ENCODE results near the gene CDC20. TPM values are rescaled to one million over a fixed set of nuclear protein-coding genes. Genes with fewer than 3 reads are reported as not detected.

The CDC20 gene
- total RNA-seq, 1 donor from 2014 or later, result 164 TPM

DNA sequence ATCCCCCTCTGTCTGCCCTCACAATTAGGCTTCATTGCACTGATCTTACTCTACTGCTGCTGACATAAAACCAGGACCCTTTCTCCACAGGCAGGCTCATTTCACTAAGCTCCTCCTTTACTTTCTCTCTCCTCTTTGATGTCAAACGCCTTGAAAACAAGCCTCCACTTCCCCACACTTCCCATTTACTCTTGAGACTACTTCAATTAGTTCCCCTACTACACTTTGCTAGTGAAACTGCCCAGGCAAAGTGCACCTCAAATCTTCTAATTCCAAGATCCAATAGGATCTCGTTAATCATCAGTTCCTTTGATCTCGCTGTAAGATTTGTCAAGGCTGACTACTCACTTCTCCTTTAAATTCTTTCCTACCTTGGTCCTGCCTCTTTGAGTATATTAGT is 5.9 kb upstream of the CDC20 start:
- Histone ChIP-seq H3K4me3 (no peak overlapping the region), H4K20me1 (ENCODE audit: low read depth) (no peaks in the 10 kb centered on the region), H3K27ac (no peak overlapping the region), H3F3A (ENCODE audit: low read depth) (peaks cover 34% of the 10 kb centered on the region), H3K4me2 (no peak overlapping the region), H2AFZ (replicated peaks) (no peak overlapping the region), H3K9me3 (ENCODE audit: low read depth) (no peaks in the 10 kb centered on the region), H3K36me3 (no peaks in the 10 kb centered on the region), H3K79me2 (ENCODE audit: low read depth) (no peaks in the 10 kb centered on the region), H3K4me1 (peaks cover 27% of the 10 kb centered on the region), H3K27me3 (peaks cover 5% of the 10 kb centered on the region), H3K9ac (no peak overlapping the region)
- no peak for TF ChIP-seq EZH2phosphoT487 (IDR thresholded peaks at IDR 0.05)
- no peak for TF ChIP-seq EZH2 (IDR thresholded peaks at IDR 0.05)
- TF ChIP-seq, protein P1, sequence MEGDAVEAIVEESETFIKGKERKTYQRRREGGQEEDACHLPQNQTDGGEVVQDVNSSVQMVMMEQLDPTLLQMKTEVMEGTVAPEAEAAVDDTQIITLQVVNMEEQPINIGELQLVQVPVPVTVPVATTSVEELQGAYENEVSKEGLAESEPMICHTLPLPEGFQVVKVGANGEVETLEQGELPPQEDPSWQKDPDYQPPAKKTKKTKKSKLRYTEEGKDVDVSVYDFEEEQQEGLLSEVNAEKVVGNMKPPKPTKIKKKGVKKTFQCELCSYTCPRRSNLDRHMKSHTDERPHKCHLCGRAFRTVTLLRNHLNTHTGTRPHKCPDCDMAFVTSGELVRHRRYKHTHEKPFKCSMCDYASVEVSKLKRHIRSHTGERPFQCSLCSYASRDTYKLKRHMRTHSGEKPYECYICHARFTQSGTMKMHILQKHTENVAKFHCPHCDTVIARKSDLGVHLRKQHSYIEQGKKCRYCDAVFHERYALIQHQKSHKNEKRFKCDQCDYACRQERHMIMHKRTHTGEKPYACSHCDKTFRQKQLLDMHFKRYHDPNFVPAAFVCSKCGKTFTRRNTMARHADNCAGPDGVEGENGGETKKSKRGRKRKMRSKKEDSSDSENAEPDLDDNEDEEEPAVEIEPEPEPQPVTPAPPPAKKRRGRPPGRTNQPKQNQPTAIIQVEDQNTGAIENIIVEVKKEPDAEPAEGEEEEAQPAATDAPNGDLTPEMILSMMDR (IDR thresholded peaks at IDR 0.05), result no peak
- Mint-ChIP-seq H3K4me3 (no peak overlapping the region), H3K9me3 (no peaks in the 10 kb centered on the region), H3K36me3 (no peaks in the 10 kb centered on the region), H3K4me1 (peaks cover 31% of the 10 kb centered on the region), H3K27me3 (ENCODE audit: insufficient read depth, low read depth) (peaks cover 6% of the 10 kb centered on the region), H3K27ac (peak overlapping the region; percentile 14)
- no peak for DNase-seq (ENCODE audit: low spot score)

DNA sequence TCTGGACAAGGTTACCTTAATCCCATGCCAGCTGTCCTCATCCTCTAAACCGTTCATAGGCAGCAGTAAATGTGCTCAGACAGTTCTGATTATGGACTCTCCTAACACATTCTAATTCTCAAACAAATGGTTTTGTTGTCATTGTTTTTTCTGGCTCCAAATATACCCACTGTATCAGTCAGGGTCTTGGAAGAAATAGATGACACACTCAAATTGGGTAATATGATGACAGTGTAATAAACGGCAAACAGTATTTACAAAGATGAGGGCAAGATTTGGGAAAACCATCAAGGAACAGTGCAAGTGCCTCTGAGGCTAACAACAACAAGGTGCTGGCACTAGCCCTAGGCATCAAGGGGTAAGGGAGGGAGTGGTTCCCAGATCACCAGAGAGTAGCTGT is 4.3 kb upstream of the CDC20 start:
- DNase-seq (ENCODE audit: low spot score), result no peak
- H3K36me3 ChIP-seq, result no peaks in the 10 kb centered on the region
- no peak overlapping the region for H2AFZ ChIP-seq (replicated peaks)
- peaks cover 18% of the 10 kb centered on the region for H3K4me1 ChIP-seq
- no peak overlapping the region for H3K9ac ChIP-seq
- no peak overlapping the region for H3K4me2 ChIP-seq
- H3K4me3 Mint-ChIP-seq, result no peak overlapping the region
- peaks cover 6% of the 10 kb centered on the region for H3K79me2 ChIP-seq (ENCODE audit: low read depth)
- no peaks in the 10 kb centered on the region for H3K9me3 ChIP-seq (ENCODE audit: low read depth)
- no peak overlapping the region for H3K27ac ChIP-seq
- peaks cover 24% of the 10 kb centered on the region for H3F3A ChIP-seq (ENCODE audit: low read depth)
- H3K4me1 Mint-ChIP-seq, result peaks cover 30% of the 10 kb centered on the region
- H4K20me1 ChIP-seq (ENCODE audit: low read depth), result peaks cover 2% of the 10 kb centered on the region
- no peaks in the 10 kb centered on the region for H3K27me3 ChIP-seq
- no peaks in the 10 kb centered on the region for H3K36me3 Mint-ChIP-seq
- no peaks in the 10 kb centered on the region for H3K9me3 Mint-ChIP-seq
- TF ChIP-seq EZH2 (IDR thresholded peaks at IDR 0.05) (no peak), EZH2phosphoT487 (IDR thresholded peaks at IDR 0.05) (no peak)
- TF ChIP-seq, protein P1 (IDR thresholded peaks at IDR 0.05), result no peak
- H3K27ac Mint-ChIP-seq, result no peak overlapping the region
- peaks cover 5% of the 10 kb centered on the region for H3K27me3 Mint-ChIP-seq (ENCODE audit: insufficient read depth, low read depth)
- no peak overlapping the region for H3K4me3 ChIP-seq

DNA sequence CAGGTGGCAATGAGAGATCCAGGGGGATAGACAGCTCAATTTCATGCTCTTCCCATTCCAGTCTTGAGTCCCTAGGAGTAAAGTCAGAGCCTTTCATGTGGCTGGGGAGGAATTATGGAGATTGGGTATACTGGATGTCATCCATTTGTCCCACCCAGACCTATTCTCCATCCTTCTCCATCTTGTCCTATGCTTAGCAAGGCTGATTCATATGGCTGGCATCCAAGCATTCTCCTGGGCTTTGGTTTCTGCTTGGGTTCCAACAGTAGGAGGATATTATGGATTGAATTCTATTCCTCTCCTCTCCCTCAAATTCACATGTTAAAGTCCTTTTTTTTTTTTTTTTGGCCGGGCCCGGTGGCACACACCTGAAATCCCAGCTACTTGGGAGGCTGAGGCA is 3.8 kb upstream of the CDC20 start:
- no peak for DNase-seq (ENCODE audit: low spot score)
- Histone ChIP-seq H3K27ac (no peak overlapping the region), H3K79me2 (ENCODE audit: low read depth) (peaks cover 11% of the 10 kb centered on the region), H3K4me2 (no peak overlapping the region), H3K36me3 (no peaks in the 10 kb centered on the region), H3K27me3 (no peaks in the 10 kb centered on the region), H3K9ac (no peak overlapping the region), H3K4me1 (peaks cover 18% of the 10 kb centered on the region), H3F3A (ENCODE audit: low read depth) (peaks cover 19% of the 10 kb centered on the region), H2AFZ (replicated peaks) (no peak overlapping the region), H3K9me3 (ENCODE audit: low read depth) (no peaks in the 10 kb centered on the region), H3K4me3 (no peak overlapping the region), H4K20me1 (ENCODE audit: low read depth) (peaks cover 7% of the 10 kb centered on the region)
- Mint-ChIP-seq H3K27me3 (ENCODE audit: insufficient read depth, low read depth) (peaks cover 2% of the 10 kb centered on the region), H3K4me3 (no peak overlapping the region), H3K36me3 (peaks cover 4% of the 10 kb centered on the region), H3K27ac (no peak overlapping the region), H3K4me1 (peaks cover 30% of the 10 kb centered on the region), H3K9me3 (no peaks in the 10 kb centered on the region)
- TF ChIP-seq EZH2 (IDR thresholded peaks at IDR 0.05), result no peak
- TF ChIP-seq, protein P1 (IDR thresholded peaks at IDR 0.05), result no peak
- no peak for TF ChIP-seq EZH2phosphoT487 (IDR thresholded peaks at IDR 0.05)
